Stimulated activated naive CD4-positive, alpha-beta T cell treated with Interleukin-2 at 50 U/mL for 16 hours (primary cell): Measurements from ENCODE around the gene MYO10.

ENCODE experiments used
- DNase-seq: peaks from one replicate; lab custom pipeline; 2025; lab: John Stamatoyannopoulos, UW

MYO10 gene

GRCh38 chr5:16943846-16944678 lies 8.0 kb upstream of the MYO10 start:
- DNase-seq, result no peak

GRCh38 chr5:16937503-16938161 lies 1.5 kb upstream of the MYO10 start:
- no peak for DNase-seq

- no peak for DNase-seq
Observed at GRCh38 chr5:16936989-16937438, 926 bp upstream of the MYO10 start.

GRCh38 chr5:16935231-16936149 lies 598 bp downstream of the MYO10 start:
- no peak for DNase-seq

GRCh38 chr5:16934677-16935153 lies 1.4 kb downstream of the MYO10 start:
- DNase-seq, result no peak

- no peak for DNase-seq
Observed at GRCh38 chr5:16934123-16934522, 2.0 kb downstream of the MYO10 start.

- DNase-seq, result no peak
Observed at GRCh38 chr5:16933337-16933736, 2.8 kb downstream of the MYO10 start.

- DNase-seq, result no peak
Observed at GRCh38 chr5:16932401-16932800, 3.7 kb downstream of the MYO10 start.

GRCh38 chr5:16931334-16932110 lies 4.6 kb downstream of the MYO10 start:
- no peak for DNase-seq

- DNase-seq, result no peak
Observed at GRCh38 chr5:16930496-16930895, 5.6 kb downstream of the MYO10 start.

- no peak for DNase-seq
Observed at GRCh38 chr5:16929831-16930230, 6.3 kb downstream of the MYO10 start.

GRCh38 chr5:16929347-16929746 lies 6.7 kb downstream of the MYO10 start:
- no peak for DNase-seq

- no peak for DNase-seq
Observed at GRCh38 chr5:16927613-16928012, 8.5 kb downstream of the MYO10 start.

- no peak for DNase-seq
Observed at GRCh38 chr5:16926417-16926816, 9.7 kb downstream of the MYO10 start.

- DNase-seq, result no peak
Observed at GRCh38 chr5:16924206-16924605, 11.9 kb downstream of the MYO10 start.

- DNase-seq, result no peak
Observed at GRCh38 chr5:16922430-16922829, 13.7 kb downstream of the MYO10 start.

- DNase-seq, result no peak
Observed at GRCh38 chr5:16921211-16921610, 14.9 kb downstream of the MYO10 start.

GRCh38 chr5:16920109-16920816 lies 15.8 kb downstream of the MYO10 start:
- no peak for DNase-seq

- no peak for DNase-seq
Observed at GRCh38 chr5:16918891-16919671, 17.0 kb downstream of the MYO10 start.

GRCh38 chr5:16918156-16918555 lies 17.9 kb downstream of the MYO10 start:
- DNase-seq, result no peak
